HEK293 (cell line): ENCODE data around the gene GSC2.

Source experiments
- MYNN ChIP-seq: fragments of 450-650 bp; formaldehyde crosslinking; IDR thresholded peaks from 2 replicates; pipeline ENCODE4 v1.5.1; 2016; ENCODE audit warnings: missing biosample characterization, missing genetic modification characterization, borderline replicate concordance
- SALL2 ChIP-seq: fragments of 450-650 bp; formaldehyde crosslinking; IDR thresholded peaks from 2 replicates; pipeline ENCODE4 v1.5.0; 2017; ENCODE audit warnings: missing biosample characterization, mild to moderate bottlenecking, missing genetic modification characterization, borderline replicate concordance
- SP2 ChIP-seq: fragments of 450-650 bp; formaldehyde crosslinking; IDR thresholded peaks from 2 replicates; pipeline ENCODE4 v1.5.1; 2016; ENCODE audit warnings: missing biosample characterization, missing genetic modification characterization
- YY1 ChIP-seq: fragments of 450-650 bp; formaldehyde crosslinking; IDR thresholded peaks from 2 replicates; pipeline ENCODE4 v1.5.1; 2018; ENCODE audit warnings: missing biosample characterization, missing genetic modification characterization
- ZBTB17 ChIP-seq: fragments of 450-650 bp; formaldehyde crosslinking; IDR thresholded peaks from 2 replicates; pipeline ENCODE4 v1.5.1; 2016; ENCODE audit warnings: missing biosample characterization, missing genetic modification characterization
- ZNF114 ChIP-seq: fragments of 450-650 bp; formaldehyde crosslinking; IDR thresholded peaks from 2 replicates; pipeline ENCODE4 v1.5.0; 2017; ENCODE audit warnings: missing biosample characterization, missing genetic modification characterization
- ZNF138 ChIP-seq: fragments of 450-650 bp; formaldehyde crosslinking; IDR thresholded peaks from 2 replicates; pipeline ENCODE4 v1.5.1; 2016; ENCODE audit warnings: missing biosample characterization, missing genetic modification characterization, borderline replicate concordance
- ZNF221 ChIP-seq: fragments of 450-650 bp; formaldehyde crosslinking; IDR thresholded peaks from 2 replicates; pipeline ENCODE4 v1.5.1; 2017; ENCODE audit warnings: missing biosample characterization, missing genetic modification characterization, borderline replicate concordance
- ZNF394 ChIP-seq: fragments of 450-650 bp; formaldehyde crosslinking; IDR thresholded peaks from 2 replicates; pipeline ENCODE4 v1.5.1; 2016; ENCODE audit warnings: missing biosample characterization, missing genetic modification characterization, mild to moderate bottlenecking, moderate library complexity, borderline replicate concordance
- TF ChIP-seq, protein P1 (sequence below): fragments of 450-650 bp; formaldehyde crosslinking; IDR thresholded peaks from 2 replicates; pipeline ENCODE4 v1.5.1; 2016; ENCODE audit warnings: missing biosample characterization, missing genetic modification characterization, low read depth
- TF ChIP-seq, protein P2 (sequence below): fragments of 450-650 bp; formaldehyde crosslinking; IDR thresholded peaks from 2 replicates; pipeline ENCODE4 v1.5.1; 2016; ENCODE audit warnings: missing biosample characterization, missing genetic modification characterization
- TF ChIP-seq, protein P3 (sequence below): fragments of 450-650 bp; formaldehyde crosslinking; conservative IDR thresholded peaks from 2 replicates; pipeline ENCODE4 v1.5.1; 2016; ENCODE audit warnings: low read depth, missing biosample characterization, missing genetic modification characterization

DNA sequence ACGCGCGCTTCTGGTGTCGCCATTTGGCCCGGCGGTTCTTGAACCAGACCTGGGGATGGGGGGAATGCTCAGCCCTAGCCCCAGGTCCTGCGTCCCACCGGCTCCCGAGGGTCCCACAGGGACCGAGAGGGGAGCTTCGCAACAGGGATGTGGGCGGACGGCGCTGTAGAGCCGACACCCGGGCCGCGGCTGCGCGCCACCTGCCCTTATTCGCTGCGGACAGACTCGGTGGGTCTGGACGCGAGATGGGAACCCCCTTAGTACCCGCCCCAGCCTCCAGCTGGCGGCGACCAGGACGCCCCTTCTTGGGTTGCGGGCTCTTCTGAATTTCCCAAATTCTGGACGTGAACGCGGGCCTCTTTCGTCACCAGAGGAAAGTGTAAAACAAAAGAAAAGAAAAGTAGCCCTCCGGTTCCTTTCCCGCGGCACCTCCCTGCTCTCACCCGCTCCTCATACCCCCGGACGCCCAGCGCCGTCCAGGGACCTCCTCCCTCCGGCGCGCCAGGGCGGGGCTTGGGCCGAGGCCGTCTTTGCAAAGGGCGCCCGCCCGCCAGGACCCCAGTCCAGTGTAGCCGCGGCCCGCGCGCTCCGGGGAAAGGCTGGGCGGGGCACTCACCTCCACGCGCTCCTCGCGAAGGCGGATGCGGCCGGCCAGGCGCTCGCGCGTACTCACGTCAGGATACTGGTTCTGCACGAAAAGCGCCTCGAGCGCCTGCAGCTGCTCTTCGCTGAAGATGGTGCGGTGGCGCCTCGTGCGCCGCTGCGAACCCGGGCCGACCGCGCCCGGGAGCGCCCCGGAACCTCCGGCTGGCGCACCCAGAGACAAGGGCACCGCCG lies 827 bp downstream of the GSC2 start:
- TF ChIP-seq, protein P1, sequence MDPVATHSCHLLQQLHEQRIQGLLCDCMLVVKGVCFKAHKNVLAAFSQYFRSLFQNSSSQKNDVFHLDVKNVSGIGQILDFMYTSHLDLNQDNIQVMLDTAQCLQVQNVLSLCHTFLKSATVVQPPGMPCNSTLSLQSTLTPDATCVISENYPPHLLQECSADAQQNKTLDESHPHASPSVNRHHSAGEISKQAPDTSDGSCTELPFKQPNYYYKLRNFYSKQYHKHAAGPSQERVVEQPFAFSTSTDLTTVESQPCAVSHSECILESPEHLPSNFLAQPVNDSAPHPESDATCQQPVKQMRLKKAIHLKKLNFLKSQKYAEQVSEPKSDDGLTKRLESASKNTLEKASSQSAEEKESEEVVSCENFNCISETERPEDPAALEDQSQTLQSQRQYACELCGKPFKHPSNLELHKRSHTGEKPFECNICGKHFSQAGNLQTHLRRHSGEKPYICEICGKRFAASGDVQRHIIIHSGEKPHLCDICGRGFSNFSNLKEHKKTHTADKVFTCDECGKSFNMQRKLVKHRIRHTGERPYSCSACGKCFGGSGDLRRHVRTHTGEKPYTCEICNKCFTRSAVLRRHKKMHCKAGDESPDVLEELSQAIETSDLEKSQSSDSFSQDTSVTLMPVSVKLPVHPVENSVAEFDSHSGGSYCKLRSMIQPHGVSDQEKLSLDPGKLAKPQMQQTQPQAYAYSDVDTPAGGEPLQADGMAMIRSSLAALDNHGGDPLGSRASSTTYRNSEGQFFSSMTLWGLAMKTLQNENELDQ (tag by site-specific recombination) = no peak
- TF ChIP-seq ZNF221 (tag by site-specific recombination) (no peak), ZBTB17 (no peak), SP2 (tag by site-specific recombination) (peak; percentile 49), YY1 (no peak), ZNF138 (tag by site-specific recombination) (no peak), ZNF114 (tag by site-specific recombination) (no peak), SALL2 (tag by site-specific recombination) (no peak), ZNF394 (tag by site-specific recombination) (no peak), MYNN (tag by site-specific recombination) (no peak)
- TF ChIP-seq, protein P2, sequence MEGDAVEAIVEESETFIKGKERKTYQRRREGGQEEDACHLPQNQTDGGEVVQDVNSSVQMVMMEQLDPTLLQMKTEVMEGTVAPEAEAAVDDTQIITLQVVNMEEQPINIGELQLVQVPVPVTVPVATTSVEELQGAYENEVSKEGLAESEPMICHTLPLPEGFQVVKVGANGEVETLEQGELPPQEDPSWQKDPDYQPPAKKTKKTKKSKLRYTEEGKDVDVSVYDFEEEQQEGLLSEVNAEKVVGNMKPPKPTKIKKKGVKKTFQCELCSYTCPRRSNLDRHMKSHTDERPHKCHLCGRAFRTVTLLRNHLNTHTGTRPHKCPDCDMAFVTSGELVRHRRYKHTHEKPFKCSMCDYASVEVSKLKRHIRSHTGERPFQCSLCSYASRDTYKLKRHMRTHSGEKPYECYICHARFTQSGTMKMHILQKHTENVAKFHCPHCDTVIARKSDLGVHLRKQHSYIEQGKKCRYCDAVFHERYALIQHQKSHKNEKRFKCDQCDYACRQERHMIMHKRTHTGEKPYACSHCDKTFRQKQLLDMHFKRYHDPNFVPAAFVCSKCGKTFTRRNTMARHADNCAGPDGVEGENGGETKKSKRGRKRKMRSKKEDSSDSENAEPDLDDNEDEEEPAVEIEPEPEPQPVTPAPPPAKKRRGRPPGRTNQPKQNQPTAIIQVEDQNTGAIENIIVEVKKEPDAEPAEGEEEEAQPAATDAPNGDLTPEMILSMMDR (tag by site-specific recombination) = no peak
- TF ChIP-seq, protein P3, sequence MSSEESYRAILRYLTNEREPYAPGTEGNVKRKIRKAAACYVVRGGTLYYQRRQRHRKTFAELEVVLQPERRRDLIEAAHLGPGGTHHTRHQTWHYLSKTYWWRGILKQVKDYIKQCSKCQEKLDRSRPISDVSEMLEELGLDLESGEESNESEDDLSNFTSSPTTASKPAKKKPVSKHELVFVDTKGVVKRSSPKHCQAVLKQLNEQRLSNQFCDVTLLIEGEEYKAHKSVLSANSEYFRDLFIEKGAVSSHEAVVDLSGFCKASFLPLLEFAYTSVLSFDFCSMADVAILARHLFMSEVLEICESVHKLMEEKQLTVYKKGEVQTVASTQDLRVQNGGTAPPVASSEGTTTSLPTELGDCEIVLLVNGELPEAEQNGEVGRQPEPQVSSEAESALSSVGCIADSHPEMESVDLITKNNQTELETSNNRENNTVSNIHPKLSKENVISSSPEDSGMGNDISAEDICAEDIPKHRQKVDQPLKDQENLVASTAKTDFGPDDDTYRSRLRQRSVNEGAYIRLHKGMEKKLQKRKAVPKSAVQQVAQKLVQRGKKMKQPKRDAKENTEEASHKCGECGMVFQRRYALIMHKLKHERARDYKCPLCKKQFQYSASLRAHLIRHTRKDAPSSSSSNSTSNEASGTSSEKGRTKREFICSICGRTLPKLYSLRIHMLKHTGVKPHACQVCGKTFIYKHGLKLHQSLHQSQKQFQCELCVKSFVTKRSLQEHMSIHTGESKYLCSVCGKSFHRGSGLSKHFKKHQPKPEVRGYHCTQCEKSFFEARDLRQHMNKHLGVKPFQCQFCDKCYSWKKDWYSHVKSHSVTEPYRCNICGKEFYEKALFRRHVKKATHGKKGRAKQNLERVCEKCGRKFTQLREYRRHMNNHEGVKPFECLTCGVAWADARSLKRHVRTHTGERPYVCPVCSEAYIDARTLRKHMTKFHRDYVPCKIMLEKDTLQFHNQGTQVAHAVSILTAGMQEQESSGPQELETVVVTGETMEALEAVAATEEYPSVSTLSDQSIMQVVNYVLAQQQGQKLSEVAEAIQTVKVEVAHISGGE (tag by site-specific recombination) = no peak; the same call in 1 of the 2 replicates
